GM23338 (cell line): ENCODE results near the gene EBNA1BP2. TPM values are rescaled to one million over a fixed set of nuclear protein-coding genes. Genes with fewer than 3 reads are reported as not detected.
"Not testable (repeated sequence)": the region's sequence is repeated elsewhere in the genome, so short reads cannot be mapped to it uniquely, and the experiment has no call there.

ENCODE experiments used
- ATAC-seq: fragments of 200-7000 bp; cut with Tn5 transposase; 3 replicates; pipeline ENCODE4 v1.9.1; 2020
- DNase-seq: peaks from one replicate; pipeline ENCODE4 v3.0.0-alpha.2; 2015; ENCODE audit warnings: low spot score
- H2AFZ ChIP-seq: fragments of 200-600 bp; sonication (generic); 2 replicates; pipeline ENCODE4 v1.8.0; 2016; ENCODE audit warnings: antibody characterized with exemption, mild to moderate bottlenecking, moderate library complexity
- H3F3A ChIP-seq: fragments of 200-600 bp; sonication (generic); replicated peaks from 2 replicates; pipeline ENCODE4 v1.8.0; 2017; ENCODE audit warnings: antibody characterized with exemption, mixed run types, low read depth
- H3K27ac ChIP-seq: fragments of 200-600 bp; sonication (generic); 2 replicates; pipeline ENCODE4 v1.6.1; 2016; ENCODE audit warnings: low read depth
- H3K27me3 ChIP-seq: fragments of 200-600 bp; sonication (generic); 2 replicates; pipeline ENCODE4 v1.8.0; 2016; ENCODE audit warnings: mild to moderate bottlenecking, mixed run types, moderate library complexity; ENCODE audit not compliant: insufficient read depth
- H3K36me3 ChIP-seq: fragments of 200-600 bp; sonication (generic); 2 replicates; pipeline ENCODE4 v1.8.0; 2016; ENCODE audit warnings: mild to moderate bottlenecking; ENCODE audit not compliant: insufficient read depth
- H3K4me1 ChIP-seq: fragments of 200-600 bp; sonication (generic); 2 replicates; pipeline ENCODE4 v1.8.0; 2016; ENCODE audit warnings: mild to moderate bottlenecking, moderate library complexity; ENCODE audit not compliant: insufficient read depth
- H3K4me2 ChIP-seq: fragments of 200-600 bp; sonication (generic); 2 replicates; pipeline ENCODE4 v1.7.1; 2017; ENCODE audit warnings: mixed run types
- H3K4me3 ChIP-seq: fragments of 200-600 bp; sonication (generic); 2 replicates; pipeline ENCODE4 v1.6.1; 2016; ENCODE audit warnings: mixed run types
- H3K79me2 ChIP-seq: fragments of 200-600 bp; sonication (generic); replicated peaks from 2 replicates; pipeline ENCODE4 v1.8.0; 2017; ENCODE audit warnings: mild to moderate bottlenecking; ENCODE audit not compliant: insufficient read depth
- H3K9me2 ChIP-seq: fragments of 200-600 bp; sonication (generic); 2 replicates; pipeline ENCODE4 v1.8.0; 2017; ENCODE audit not compliant: insufficient read depth
- H4K20me1 ChIP-seq: fragments of 200-600 bp; sonication (generic); replicated peaks from 2 replicates; pipeline ENCODE4 v1.8.0; 2017; ENCODE audit warnings: mild to moderate bottlenecking; ENCODE audit not compliant: insufficient read depth
- H3K27ac Mint-ChIP-seq: 2 replicates; pipeline ENCODE4 v1.8.0; 2020; ENCODE audit warnings: inconsistent platforms, mild to moderate bottlenecking, moderate library complexity, mixed read lengths
- H3K27me3 Mint-ChIP-seq: 3 replicates; pipeline ENCODE4 v1.8.0; 2022; ENCODE audit warnings: low read depth, mild to moderate bottlenecking, moderate library complexity, mixed read lengths, inconsistent platforms; ENCODE audit not compliant: insufficient read depth, poor library complexity
- H3K36me3 Mint-ChIP-seq: 3 replicates; pipeline ENCODE4 v1.8.0; 2021; ENCODE audit warnings: low read depth, mild to moderate bottlenecking, inconsistent platforms, moderate library complexity, mixed read lengths
- H3K4me1 Mint-ChIP-seq: 3 replicates; pipeline ENCODE4 v1.8.0; 2020; ENCODE audit warnings: mild to moderate bottlenecking, inconsistent platforms, mixed read lengths
- H3K4me3 Mint-ChIP-seq: 3 replicates; pipeline ENCODE4 v1.8.0; 2021; ENCODE audit warnings: moderate library complexity, mild to moderate bottlenecking, inconsistent platforms, mixed read lengths
- H3K9me3 Mint-ChIP-seq: 3 replicates; pipeline ENCODE4 v1.8.0; 2020; ENCODE audit warnings: moderate library complexity, mild to moderate bottlenecking, inconsistent platforms, mixed read lengths
- NANOG ChIP-seq: IDR thresholded peaks from 2 replicates; pipeline ENCODE4 v1.6.1; 2016; ENCODE audit warnings: antibody characterized with exemption, borderline replicate concordance
- ZNF114 ChIP-seq: fragments of 250-450 bp; sonication (Bioruptor Pico); IDR thresholded peaks from 2 replicates; pipeline ENCODE4 v1.5.0; 2020; ENCODE audit warnings: mild to moderate bottlenecking, moderate library complexity
- ZNF462 ChIP-seq: fragments of 250-450 bp; sonication (Bioruptor Pico); IDR thresholded peaks from 2 replicates; pipeline ENCODE4 v1.5.0; 2020; ENCODE audit warnings: mild to moderate bottlenecking, moderate library complexity
- polyA plus RNA-seq: library from polyadenylated mRNA; unstranded; fragments of >200 nt; fragmentation: Nextera tagmentation; extraction: Ambion mirVana; gene quantifications from 2 replicates; pipeline ENCODE4 v1.2.1, GENCODE V29; 2016
- total RNA-seq: library from RNA; depleted of rRNA; stranded (reverse); fragments of >200 nt; shearing (Covaris generic); gene quantifications from 2 replicates; pipeline ENCODE4 v1.2.3, GENCODE V29; 2014

EBNA1BP2 gene
- total and polyA plus RNA-seq, 2 experiments from 2014 or later, result 130 to 249 TPM

- TF ChIP-seq ZNF462, result no peak
- no peak for TF ChIP-seq NANOG
- TF ChIP-seq ZNF114, result no peak
Measured at GRCh38 chr1:43214501-43215444, 42.7 kb upstream of the EBNA1BP2 start (continued).

- not testable (repeated sequence) for H3K27me3 ChIP-seq, DNase-seq, H3K36me3 Mint-ChIP-seq, H3K9me2 ChIP-seq, H3K79me2 ChIP-seq, H3K27ac Mint-ChIP-seq, H3K4me2 ChIP-seq, H3K4me3 ChIP-seq, H3K4me3 Mint-ChIP-seq, H3K27me3 Mint-ChIP-seq, H2AFZ ChIP-seq, H3K36me3 ChIP-seq, H4K20me1 ChIP-seq, ATAC-seq, H3F3A ChIP-seq, H3K27ac ChIP-seq, H3K9me3 Mint-ChIP-seq
- H3K4me1 Mint-ChIP-seq, result peaks cover 16% of the 10 kb centered on the region
- peaks cover 25% of the 10 kb centered on the region for H3K4me1 ChIP-seq
Measured at GRCh38 chr1:43208277-43208676, 36.2 kb upstream of the EBNA1BP2 start.
